H9 (cell line): ENCODE results near the gene ATAD2B. TPM values are rescaled to one million over a fixed set of nuclear protein-coding genes. Genes with fewer than 3 reads are reported as not detected.

ENCODE experiments used
- DNase-seq: peaks from one replicate; pipeline ENCODE4 v3.0.0-alpha.2; 2017
- H2AFZ ChIP-seq: one replicate; pipeline ENCODE4 v1.6.1; 2013; ENCODE audit warnings: mild to moderate bottlenecking, low read length, control low read depth, moderate library complexity
- H2AK5ac ChIP-seq: 2 replicates; pipeline ENCODE4 v1.6.1; 2013; ENCODE audit warnings: low read length, control low read depth, mixed read lengths; ENCODE audit not compliant: insufficient read length
- H2BK120ac ChIP-seq: one replicate; pipeline ENCODE4 v1.6.1; 2013; ENCODE audit warnings: low read depth, mild to moderate bottlenecking, low read length, control low read depth, inconsistent platforms; ENCODE audit not compliant: poor library complexity, severe bottlenecking
- H2BK12ac ChIP-seq: 2 replicates; pipeline ENCODE4 v1.6.1; 2013; ENCODE audit warnings: low read length, control low read depth, mixed read lengths, low read depth; ENCODE audit not compliant: insufficient read length
- H2BK15ac ChIP-seq: 2 replicates; pipeline ENCODE4 v1.6.1; 2013; ENCODE audit warnings: low read depth, low read length, control low read depth
- H2BK20ac ChIP-seq: one replicate; pipeline ENCODE4 v1.6.1; 2013; ENCODE audit warnings: low read depth, mild to moderate bottlenecking, low read length, control low read depth, inconsistent platforms; ENCODE audit not compliant: poor library complexity, severe bottlenecking
- H2BK5ac ChIP-seq: 2 replicates; pipeline ENCODE4 v1.6.1; 2013; ENCODE audit warnings: low read length, control low read depth, mixed read lengths; ENCODE audit not compliant: insufficient read length
- H3K14ac ChIP-seq: 2 replicates; pipeline ENCODE4 v1.6.1; 2013; ENCODE audit warnings: low read length, control low read depth; ENCODE audit not compliant: insufficient read depth
- H3K18ac ChIP-seq: 2 replicates; pipeline ENCODE4 v1.6.1; 2013; ENCODE audit warnings: low read depth, mild to moderate bottlenecking, mixed read lengths, low read length, control low read depth; ENCODE audit not compliant: insufficient read length
- H3K23ac ChIP-seq: 2 replicates; pipeline ENCODE4 v1.6.1; 2013; ENCODE audit warnings: low read length, control low read depth, mixed read lengths, low read depth; ENCODE audit not compliant: insufficient read length
- H3K23me2 ChIP-seq: 2 replicates; pipeline ENCODE4 v1.6.1; 2013; ENCODE audit warnings: low read depth, mild to moderate bottlenecking, mixed read lengths, low read length, control low read depth; ENCODE audit not compliant: insufficient read length, poor library complexity, severe bottlenecking
- H3K27ac ChIP-seq: 2 replicates; pipeline ENCODE4 v1.5.1; 2013; ENCODE audit warnings: low read length, control low read depth, mixed read lengths, low read depth; ENCODE audit not compliant: insufficient read length
- H3K27me3 ChIP-seq: 2 replicates; pipeline ENCODE4 v1.6.1; 2013; ENCODE audit warnings: low read length, control low read depth, inconsistent platforms; ENCODE audit not compliant: insufficient read depth
- H3K4ac ChIP-seq: 2 replicates; pipeline ENCODE4 v1.6.1; 2013; ENCODE audit warnings: low read depth, mild to moderate bottlenecking, control low read depth, inconsistent platforms, low read length, moderate library complexity
- H3K4me1 ChIP-seq: 2 replicates; pipeline ENCODE4 v1.6.1; 2013; ENCODE audit warnings: low read length, control low read depth, inconsistent platforms; ENCODE audit not compliant: insufficient read depth
- H3K4me2 ChIP-seq: 2 replicates; pipeline ENCODE4 v1.6.1; 2013; ENCODE audit warnings: low read length, control low read depth, mixed read lengths; ENCODE audit not compliant: insufficient read length, insufficient read depth
- H3K56ac ChIP-seq: 2 replicates; pipeline ENCODE4 v1.6.1; 2013; ENCODE audit warnings: low read depth, mild to moderate bottlenecking, mixed read lengths, low read length, control low read depth; ENCODE audit not compliant: insufficient read length
- H3K79me1 ChIP-seq: 2 replicates; pipeline ENCODE4 v1.6.1; 2013; ENCODE audit warnings: low read depth, mild to moderate bottlenecking, moderate library complexity, low read length, control low read depth, inconsistent platforms; ENCODE audit not compliant: insufficient read depth, poor library complexity, severe bottlenecking
- H3K79me2 ChIP-seq: 2 replicates; pipeline ENCODE4 v1.6.1; 2013; ENCODE audit warnings: low read length, control low read depth, inconsistent platforms; ENCODE audit not compliant: insufficient read depth
- H3K9ac ChIP-seq: 2 replicates; pipeline ENCODE4 v1.6.1; 2013; ENCODE audit warnings: low read length, control low read depth, mixed read lengths; ENCODE audit not compliant: insufficient read length; ENCODE audit errors: extremely low read depth
- H3K9me3 ChIP-seq: one replicate; pipeline ENCODE4 v1.6.1; 2013; ENCODE audit warnings: low read depth, low read length, inconsistent platforms; ENCODE audit not compliant: control insufficient read depth
- H3T11ph ChIP-seq: one replicate; pipeline ENCODE4 v1.6.1; 2013; ENCODE audit warnings: mild to moderate bottlenecking, low read length, control low read depth, inconsistent platforms
- H4K20me1 ChIP-seq: one replicate; pipeline ENCODE4 v1.6.1; 2013; ENCODE audit not compliant: control insufficient read depth, insufficient read length, insufficient read depth
- H4K5ac ChIP-seq: 2 replicates; pipeline ENCODE4 v1.6.1; 2013; ENCODE audit warnings: low read depth, mild to moderate bottlenecking, mixed read lengths, low read length, control low read depth; ENCODE audit not compliant: insufficient read length
- H4K8ac ChIP-seq: replicated peaks from 2 replicates; pipeline ENCODE4 v1.6.1; 2013; ENCODE audit warnings: low read length, control low read depth, mixed read lengths, low read depth; ENCODE audit not compliant: insufficient read length
- H4K91ac ChIP-seq: 2 replicates; pipeline ENCODE4 v1.6.1; 2013; ENCODE audit warnings: low read depth, mild to moderate bottlenecking, moderate library complexity, mixed read lengths, low read length, control low read depth; ENCODE audit not compliant: insufficient read length
- H3K27ac Mint-ChIP-seq, 3 experiments: 2 replicates in 2 of 3; 3 replicates in 1 of 3; pipeline ENCODE4 v1.8.0; 2020 to 2021; ENCODE audit warnings: mixed read lengths in 3 of 3, mild to moderate bottlenecking in 1 of 3, moderate library complexity in 1 of 3
- H3K27me3 Mint-ChIP-seq: 2 replicates; pipeline ENCODE4 v1.8.0; 2021; ENCODE audit warnings: low read depth, mild to moderate bottlenecking, moderate library complexity, mixed read lengths
- H3K36me3 Mint-ChIP-seq, 3 experiments: 2 replicates in 2 of 3; 3 replicates in 1 of 3; pipeline ENCODE4 v1.8.0; 2020 to 2021; ENCODE audit warnings: low read depth in 3 of 3, mixed read lengths in 3 of 3; ENCODE audit not compliant: insufficient read depth in 1 of 3
- H3K4me1 Mint-ChIP-seq, 2 experiments: 2 replicates each; pipeline ENCODE4 v1.8.0; 2020; ENCODE audit warnings: mixed read lengths in 2 of 2
- H3K4me3 Mint-ChIP-seq, 2 experiments: 2 replicates in 1 of 2; 3 replicates in 1 of 2; pipeline ENCODE4 v1.8.0; 2020 to 2021; ENCODE audit warnings: mild to moderate bottlenecking in 2 of 2, mixed read lengths in 2 of 2, moderate library complexity in 1 of 2
- H3K9me3 Mint-ChIP-seq, 2 experiments: 2 replicates in 1 of 2; 3 replicates in 1 of 2; pipeline ENCODE4 v1.8.0; 2020; ENCODE audit warnings: mild to moderate bottlenecking in 2 of 2, mixed read lengths in 2 of 2, moderate library complexity in 1 of 2
- WGBS: extraction: QIAGEN DNeasy Blood & Tissue Kit; methylation state at CpG from one replicate; pipeline ENCODE4 v1.1.7; 2013; ENCODE audit warnings: missing lambda C conversion rate, low lambda C conversion rate, mixed read lengths; ENCODE audit not compliant: insufficient read length; ENCODE audit errors: extremely low coverage; 5-methylcytosine and 5-hydroxymethylcytosine counted together
- total RNA-seq: library from RNA; stranded (reverse); gene quantifications from 2 replicates; pipeline ENCODE4 v1.2.1, GENCODE V29; 2021
- TF ChIP-seq, protein P1 (sequence below): fragments of 200-600 bp; sonication (generic); conservative IDR thresholded peaks from 3 replicates; pipeline ENCODE4 v1.8.0; 2021; ENCODE audit warnings: antibody characterized with exemption, mild to moderate bottlenecking

Gene ATAD2B
- total RNA-seq, 1 experiment from 2014 or later: 21.4 TPM

DNA sequence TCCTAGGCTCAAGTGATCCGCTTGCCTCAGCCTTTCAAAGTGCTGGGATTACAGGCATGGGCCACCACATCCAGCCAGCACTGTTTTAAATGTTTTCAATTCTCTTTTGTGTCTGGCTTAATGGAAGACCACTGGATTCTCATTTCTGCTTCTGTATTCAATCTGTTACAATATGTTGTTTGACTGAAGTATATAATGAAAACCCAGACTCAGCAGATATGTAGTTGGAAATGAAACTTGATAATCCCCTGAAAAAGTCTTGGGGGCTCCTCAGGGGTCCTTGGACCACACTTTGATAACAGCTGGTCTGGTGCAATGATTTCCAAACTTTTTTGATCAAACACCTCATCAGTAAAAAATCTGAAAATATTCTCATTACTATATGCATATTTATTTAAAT lies 132.7 kb downstream of the ATAD2B start:
- no peak overlapping the region for H2AFZ ChIP-seq
- H3K56ac ChIP-seq: no peak overlapping the region
- no peaks in the 10 kb centered on the region for H4K20me1 ChIP-seq
- no peak for DNase-seq
- H3K23me2 ChIP-seq: no peaks in the 10 kb centered on the region
- no peak overlapping the region for H2BK5ac ChIP-seq
- no peaks in the 10 kb centered on the region for H3K4me1 Mint-ChIP-seq
- H2BK15ac ChIP-seq: no peak overlapping the region
- no peaks in the 10 kb centered on the region for H3K9me3 ChIP-seq
- H2BK120ac ChIP-seq: no peak overlapping the region
- no peaks in the 10 kb centered on the region for H3K79me1 ChIP-seq
- no peak overlapping the region for H3K4me3 Mint-ChIP-seq
- no peaks in the 10 kb centered on the region for H3K79me2 ChIP-seq
- H2BK12ac ChIP-seq: no peak overlapping the region
- no peak overlapping the region for H3T11ph ChIP-seq
- no peaks in the 10 kb centered on the region for H3K4me1 ChIP-seq
- WGBS: no CpG with 5 or more reads among the region's 1 CpG
- H3K4me2 ChIP-seq: no peak overlapping the region
- H3K4ac ChIP-seq: no peak overlapping the region
- H3K9ac ChIP-seq: no peak overlapping the region
- no peak overlapping the region for H4K5ac ChIP-seq
- no peak overlapping the region for H2BK20ac ChIP-seq
- no peaks in the 10 kb centered on the region for H3K27me3 ChIP-seq
- H3K27ac ChIP-seq: no peak overlapping the region
- H4K8ac ChIP-seq: no peak overlapping the region
- no peaks in the 10 kb centered on the region for H3K9me3 Mint-ChIP-seq
- H2AK5ac ChIP-seq: no peak overlapping the region
- H3K27ac Mint-ChIP-seq: no peak overlapping the region; a peak in 1 of 7 replicates
- no peak overlapping the region for H3K18ac ChIP-seq
- no peak overlapping the region for H4K91ac ChIP-seq
- TF ChIP-seq, protein P1, sequence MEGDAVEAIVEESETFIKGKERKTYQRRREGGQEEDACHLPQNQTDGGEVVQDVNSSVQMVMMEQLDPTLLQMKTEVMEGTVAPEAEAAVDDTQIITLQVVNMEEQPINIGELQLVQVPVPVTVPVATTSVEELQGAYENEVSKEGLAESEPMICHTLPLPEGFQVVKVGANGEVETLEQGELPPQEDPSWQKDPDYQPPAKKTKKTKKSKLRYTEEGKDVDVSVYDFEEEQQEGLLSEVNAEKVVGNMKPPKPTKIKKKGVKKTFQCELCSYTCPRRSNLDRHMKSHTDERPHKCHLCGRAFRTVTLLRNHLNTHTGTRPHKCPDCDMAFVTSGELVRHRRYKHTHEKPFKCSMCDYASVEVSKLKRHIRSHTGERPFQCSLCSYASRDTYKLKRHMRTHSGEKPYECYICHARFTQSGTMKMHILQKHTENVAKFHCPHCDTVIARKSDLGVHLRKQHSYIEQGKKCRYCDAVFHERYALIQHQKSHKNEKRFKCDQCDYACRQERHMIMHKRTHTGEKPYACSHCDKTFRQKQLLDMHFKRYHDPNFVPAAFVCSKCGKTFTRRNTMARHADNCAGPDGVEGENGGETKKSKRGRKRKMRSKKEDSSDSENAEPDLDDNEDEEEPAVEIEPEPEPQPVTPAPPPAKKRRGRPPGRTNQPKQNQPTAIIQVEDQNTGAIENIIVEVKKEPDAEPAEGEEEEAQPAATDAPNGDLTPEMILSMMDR: no peak
- H3K14ac ChIP-seq: no peak overlapping the region
- no peaks in the 10 kb centered on the region for H3K27me3 Mint-ChIP-seq
- H3K23ac ChIP-seq: no peak overlapping the region
- H3K36me3 Mint-ChIP-seq: no peaks in the 10 kb centered on the region; a peak in 1 of 7 replicates
